GM12878 (cell line): ENCODE results near the gene ASF1B. TPM values are rescaled to one million over a fixed set of nuclear protein-coding genes. Genes with fewer than 3 reads are reported as not detected.

Source experiments
- ATAC-seq: fragments of 200-7000 bp; cut with Tn5 transposase; 3 replicates; pipeline ENCODE4 v1.9.1; 2020; ENCODE audit warnings: mild to moderate bottlenecking, moderate library complexity
- BruUV-seq: library from RNA; stranded (reverse); fragments of 400-500 nt; replicated peaks from 2 replicates; lab custom pipeline; 2021; lab: Mats Ljungman, UMichigan
- CTCF ChIA-PET: fragments of 300-600 bp; sonication (Branson Sonifier 250); formaldehyde crosslinking; extraction: SDS; loops from one replicate; lab custom pipeline; 2021; ENCODE audit warnings: inconsistent platforms; lab: Yijun Ruan, JAX
- POLR2A ChIA-PET: fragments of 350-600 bp; formaldehyde crosslinking; extraction: SDS; loops from one replicate; lab custom pipeline; 2021; ENCODE audit warnings: inconsistent platforms; lab: Charles Lee
- RAD21 ChIA-PET: fragments of 300-600 bp; sonication (Branson Sonifier 250); formaldehyde crosslinking; loops from one replicate; lab custom pipeline; 2023; ENCODE audit warnings: antibody characterized with exemption; ENCODE audit not compliant: unreplicated experiment; lab: Charles Lee
- SMC1A ChIA-PET: fragments of 300-600 bp; sonication (Branson Sonifier 250); formaldehyde crosslinking; loops from one replicate; lab custom pipeline; 2023; ENCODE audit not compliant: unreplicated experiment, uncharacterized antibody; lab: Charles Lee
- DNase-seq: peaks from one replicate; pipeline ENCODE4 v3.0.0-alpha.2; 2011; ENCODE audit warnings: low read depth, low spot score
- FAIRE-seq: peaks from 3 replicates; lab custom pipeline; 2011; peaks lifted over from hg19 to GRCh38; lab: Jason Lieb, UNC
- H2AFZ ChIP-seq: 2 replicates; pipeline ENCODE4 v1.6.0; 2011; ENCODE audit warnings: low read depth, low read length, control low read depth; ENCODE audit not compliant: control insufficient read depth
- H3K27ac ChIP-seq: 2 replicates; pipeline ENCODE4 v1.5.1; 2011; ENCODE audit warnings: control low read depth; ENCODE audit not compliant: control insufficient read depth, insufficient read depth
- H3K27me3 ChIP-seq, 2 experiments: replicated peaks in 1 of 2; 2 replicates each; pipeline versions ENCODE4 v1.6.0 to v1.6.1; 2011; ENCODE audit warnings: low read length in 1 of 2; ENCODE audit not compliant: control insufficient read depth in 2 of 2, insufficient read depth in 2 of 2
- H3K36me3 ChIP-seq, 2 experiments: 2 replicates each; pipeline ENCODE4 v1.5.1; 2011; ENCODE audit warnings: low read length in 1 of 2; ENCODE audit not compliant: control insufficient read depth in 2 of 2, insufficient read depth in 2 of 2
- H3K4me1 ChIP-seq: 2 replicates; pipeline ENCODE4 v1.6.1; 2011; ENCODE audit warnings: mild to moderate bottlenecking, low read length, moderate library complexity, mixed read lengths; ENCODE audit not compliant: control insufficient read depth, insufficient read depth
- H3K4me2 ChIP-seq: 2 replicates; pipeline ENCODE4 v1.6.0; 2011; ENCODE audit warnings: control low read depth; ENCODE audit not compliant: control insufficient read depth, insufficient read depth
- H3K4me3 ChIP-seq: fragments of 200-600 bp; sonication (generic); 2 replicates; pipeline ENCODE4 v1.5.1; 2016
- H3K79me2 ChIP-seq: 2 replicates; pipeline ENCODE4 v1.6.0; 2011; ENCODE audit warnings: low read length; ENCODE audit not compliant: control insufficient read depth, insufficient read depth
- H3K9ac ChIP-seq: 2 replicates; pipeline ENCODE4 v1.8.0; 2011; ENCODE audit warnings: low read length, control low read depth, mixed read lengths; ENCODE audit not compliant: control insufficient read depth, insufficient read depth
- H3K9me3 ChIP-seq: replicated peaks from 3 replicates; pipeline ENCODE4 v1.5.1; 2011; ENCODE audit warnings: mild to moderate bottlenecking, low read length; ENCODE audit not compliant: control insufficient read depth, insufficient read depth
- H4K20me1 ChIP-seq: 2 replicates; pipeline ENCODE4 v1.6.0; 2011; ENCODE audit not compliant: control insufficient read depth, insufficient read depth
- BMI1 ChIP-seq: fragments of 450-650 bp; IDR thresholded peaks from 2 replicates; pipeline ENCODE4 v1.6.1; 2016; ENCODE audit warnings: mild to moderate bottlenecking, moderate library complexity, borderline replicate concordance
- DPF2 ChIP-seq: fragments of 450-650 bp; IDR thresholded peaks from 2 replicates; pipeline ENCODE4 v1.6.1; 2017; ENCODE audit warnings: mild to moderate bottlenecking
- E2F8 ChIP-seq: fragments of 450-650 bp; IDR thresholded peaks from 2 replicates; pipeline ENCODE4 v1.6.1; 2018; ENCODE audit warnings: mild to moderate bottlenecking, low read depth, moderate library complexity; ENCODE audit not compliant: partially characterized antibody
- ELK1 ChIP-seq: IDR thresholded peaks from 2 replicates; pipeline ENCODE4 v1.6.1; 2012; ENCODE audit warnings: low read depth, low read length, improper control_type of control experiment
- ESRRA ChIP-seq: IDR thresholded peaks from 2 replicates; pipeline ENCODE4 v1.6.1; 2012; ENCODE audit warnings: mild to moderate bottlenecking, low read length, improper control_type of control experiment
- GABPA ChIP-seq: IDR thresholded peaks from 2 replicates; pipeline ENCODE4 v1.6.1; 2014; ENCODE audit warnings: antibody characterized with exemption, low read depth, mild to moderate bottlenecking, inconsistent platforms
- NFYB ChIP-seq: IDR thresholded peaks from 2 replicates; pipeline ENCODE4 v1.6.1; 2011; ENCODE audit warnings: low read depth, mild to moderate bottlenecking, low read length, improper control_type of control experiment, moderate library complexity; ENCODE audit not compliant: insufficient read depth
- PKNOX1 ChIP-seq: fragments of 450-650 bp; IDR thresholded peaks from 2 replicates; pipeline ENCODE4 v1.6.1; 2016; ENCODE audit warnings: mild to moderate bottlenecking
- RFX5 ChIP-seq: IDR thresholded peaks from 2 replicates; pipeline ENCODE4 v1.6.1; 2011; ENCODE audit warnings: low read depth, low read length, improper control_type of control experiment
- TCF7 ChIP-seq: IDR thresholded peaks from 2 replicates; pipeline ENCODE4 v1.6.1; 2014; ENCODE audit warnings: antibody characterized with exemption, borderline replicate concordance
- USF2 ChIP-seq: IDR thresholded peaks from 2 replicates; pipeline ENCODE4 v1.6.1; 2011; ENCODE audit warnings: low read depth, low read length, improper control_type of control experiment, borderline replicate concordance
- ZNF592 ChIP-seq: fragments of 450-650 bp; IDR thresholded peaks from 2 replicates; pipeline ENCODE4 v1.6.1; 2017; ENCODE audit warnings: mild to moderate bottlenecking, moderate library complexity
- WGBS: methylation state at CpG from one replicate; pipeline ENCODE4 v1.1.6; 2016; ENCODE audit warnings: low lambda C conversion rate; ENCODE audit not compliant: insufficient replicate concordance, insufficient coverage; ENCODE audit errors: missing lambda C conversion rate; 5-methylcytosine and 5-hydroxymethylcytosine counted together
- in situ Hi-C: fragments of 300-500 bp; cut with MboI; formaldehyde crosslinking; loops from 9 replicates; pipeline ENCODE4 v1.14.3; 2018; ENCODE audit warnings: mixed read lengths
- intact Hi-C: fragments of 100-400 bp; cut with micrococcal nuclease; formaldehyde crosslinking; loops from one replicate; pipeline ENCODE4 v1.14.2; 2022; ENCODE audit not compliant: unreplicated experiment
- polyA plus RNA-seq, 11 experiments: library from polyadenylated mRNA; depleted of rRNA in 4 of 11; unstranded in 6 of 11; stranded (reverse) in 5 of 11; fragments of >200 nt; fragmentation: Nextera tagmentation in 4 of 11; fragmentation: Illumina TruSeq in 1 of 11; extraction: Ambion mirVana in 4 of 11; extraction: Trizol in 1 of 11; gene quantifications; 1 replicate in 1 of 11; 2 replicates in 10 of 11; pipeline versions ENCODE4 v1.2.1 to v1.2.3, GENCODE V29; 2011 to 2016; ENCODE audit warnings: inconsistent platforms in 2 of 11, missing spikeins in 2 of 11, low read depth in 1 of 11
- total RNA-seq, 4 experiments: library from RNA; depleted of rRNA in 3 of 4; stranded (reverse); fragments of >200 nt in 3 of 4; fragmentation: Illumina TruSeq in 1 of 4; extraction: Trizol in 1 of 4; gene quantifications; 2 replicates each; pipeline versions ENCODE4 v1.2.1 to v1.2.3, GENCODE V29; 2013 to 2021

ASF1B gene
- total and polyA plus RNA-seq, 10 of the 15 experiments (the other 5 are each of a cell fraction or from before 2014, with no cell fraction given) = 10.4 to 217 (median 90.2) TPM

- TF ChIP-seq NFYB (no peak), PKNOX1 (no peak), ESRRA (no peak), ELK1 (no peak), TCF7 (no peak), BMI1 (no peak), USF2 (no peak)
These were observed 20.8 kb upstream of the ASF1B start (continued) for GRCh38 chr19:14156971-14157717.

- in situ Hi-C loops = no loop called here
- DNase-seq (no peak), FAIRE-seq (no peak), ATAC-seq (no peak)
- WGBS = 84% methylated on average over 12 of the region's 12 CpGs
- no peaks in the 10 kb centered on the region for H3K4me1 ChIP-seq
- intact Hi-C loops = no loop called here
- ChIA-PET SMC1A (no interaction called here), POLR2A (no interaction called here), CTCF (no interaction called here), RAD21 (interaction anchor here (0.5 kb wide), 1 partner anchor 42 kb away, joined by 3 read pairs; no protein-coding TSS in a partner anchor)
- H3K79me2 ChIP-seq = no peaks in the 10 kb centered on the region
- BruUV-seq = no TSS peak
- H3K4me2 ChIP-seq = no peak overlapping the region
- no peak overlapping the region for H3K27ac ChIP-seq
- H2AFZ ChIP-seq = no peak overlapping the region
- H3K9me3 ChIP-seq = no peaks in the 10 kb centered on the region
- H3K27me3 ChIP-seq = no peaks in the 10 kb centered on the region
- no peak overlapping the region for H3K4me3 ChIP-seq
- H3K36me3 ChIP-seq = no peaks in the 10 kb centered on the region
- H4K20me1 ChIP-seq = no peaks in the 10 kb centered on the region
- H3K9ac ChIP-seq = no peak overlapping the region
- no peak for TF ChIP-seq DPF2
- TF ChIP-seq GABPA = no peak
- no peak for TF ChIP-seq E2F8
- no peak for TF ChIP-seq RFX5
- no peak for TF ChIP-seq ZNF592
These were observed 19.7 kb upstream of the ASF1B start for GRCh38 chr19:14156122-14156521.
